HCEC 1CT (cell line): Measurements from ENCODE around the gene CCDC175.

Source experiments
- DNase-seq: peaks from one replicate; pipeline ENCODE4 v3.0.0-alpha.2; 2017

CCDC175 gene

DNA sequence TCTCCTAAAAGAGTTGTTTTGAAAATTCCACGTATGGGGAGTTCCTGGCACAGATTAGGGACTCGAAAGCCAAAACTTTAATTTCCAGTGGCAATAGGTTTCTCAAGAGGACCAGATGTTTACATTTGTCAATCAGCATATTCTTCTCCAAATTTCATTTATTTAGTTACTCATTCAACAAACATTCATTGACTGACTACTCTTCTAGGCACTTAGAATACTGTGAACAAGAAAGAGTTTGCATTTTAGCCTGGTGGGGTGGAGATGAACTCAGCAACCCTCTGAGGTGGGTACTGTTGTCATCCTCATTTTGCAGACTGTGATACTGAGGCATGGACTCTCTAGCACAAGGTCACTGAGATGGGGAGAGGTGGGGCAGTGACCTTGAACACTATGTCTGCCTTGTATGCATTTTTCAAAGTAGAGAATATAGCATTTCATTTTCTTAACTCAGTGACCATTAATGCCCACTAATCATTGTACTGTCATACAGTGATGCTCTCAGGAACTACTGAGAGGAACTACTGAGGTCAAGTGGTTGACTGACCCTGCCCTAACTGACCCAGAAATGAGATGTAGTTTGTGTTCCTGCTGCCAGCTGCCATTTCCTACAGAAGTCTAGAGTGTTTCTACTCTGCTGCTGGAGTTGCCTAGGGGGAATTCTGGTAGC is 94.6 kb downstream of the CCDC175 start:
- peak; percentile 82 for DNase-seq

- DNase-seq = no peak
Measured at GRCh38 chr14:59481407-59481806, 95.2 kb downstream of the CCDC175 start.

- DNase-seq = no peak
Measured at GRCh38 chr14:59480166-59480565, 96.4 kb downstream of the CCDC175 start.

DNA sequence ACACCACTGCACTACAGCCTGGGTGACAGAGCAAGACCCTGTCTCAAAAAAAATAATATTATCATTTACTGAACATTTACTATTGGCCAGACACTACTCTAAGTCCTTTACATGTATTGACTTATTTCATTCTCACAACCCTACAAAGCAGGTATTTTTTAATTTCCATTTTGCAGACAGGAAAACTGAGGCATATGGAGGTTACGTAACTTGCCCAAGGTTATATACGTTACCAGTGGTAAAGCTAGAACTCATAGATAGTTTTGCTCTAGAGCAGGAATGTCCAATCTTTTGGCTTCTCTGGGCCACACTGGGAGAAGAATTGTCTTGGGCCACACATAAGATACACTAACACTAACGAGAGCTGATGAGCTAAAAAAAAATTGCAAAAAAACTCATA is 98.1 kb downstream of the CCDC175 start:
- DNase-seq = no peak

- DNase-seq = no peak
Measured at GRCh38 chr14:59475709-59476108, 100.9 kb downstream of the CCDC175 start.

GRCh38 chr14:59474172-59474571 is 102.4 kb downstream of the CCDC175 start:
- peak; percentile 72 for DNase-seq

- DNase-seq = no peak
Measured at GRCh38 chr14:59465316-59466135, 111.1 kb downstream of the CCDC175 start, which contains the start of gene GPR135. TSS of gene GPR135 (minus strand) at chr14:59465380. CDS start at chr14:59465226, 154 bp downstream.

DNA sequence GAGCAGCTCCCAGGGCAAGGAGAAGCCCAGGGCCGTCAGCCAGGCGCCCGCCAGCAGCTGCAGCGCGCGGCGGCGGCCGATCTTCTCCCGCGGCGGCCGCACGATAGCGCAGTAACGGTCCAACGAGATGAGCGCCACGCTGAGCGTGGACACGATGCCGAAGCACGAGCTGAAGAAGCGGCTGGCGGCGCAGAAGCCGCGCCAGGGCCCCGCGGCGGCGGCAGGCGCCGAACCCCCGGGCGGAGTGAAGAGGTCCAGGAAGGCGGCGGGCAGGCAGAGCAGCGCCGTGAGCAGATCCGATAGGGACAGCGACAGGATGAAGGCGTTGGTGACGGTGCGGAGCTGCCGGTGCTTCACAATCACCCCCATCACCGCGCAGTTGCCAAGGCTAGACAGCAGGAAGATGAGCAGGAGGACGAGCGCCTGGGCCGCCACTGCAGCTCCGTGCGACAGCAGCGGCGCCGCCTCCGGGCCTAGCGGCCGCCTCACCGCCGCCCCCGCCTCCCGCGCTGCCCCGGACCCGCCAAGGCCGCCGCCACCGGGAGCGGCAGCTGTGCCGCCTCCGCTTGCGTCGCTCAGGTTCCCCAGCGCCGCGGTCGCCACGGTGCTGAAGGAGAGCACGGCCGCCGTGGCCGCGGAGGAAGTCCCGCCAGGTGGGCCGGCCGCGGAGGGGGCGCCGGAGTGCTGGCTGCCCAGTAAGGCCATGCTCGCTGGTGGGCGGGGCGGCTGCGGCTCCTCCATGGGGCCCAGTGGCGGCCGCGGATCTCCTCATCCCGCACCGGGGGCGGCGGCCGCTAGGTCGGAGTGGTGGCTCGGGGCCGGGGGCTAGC is 111.9 kb downstream of the CCDC175 start:
- DNase-seq = peak; percentile 34

GRCh38 chr14:59463787-59464485 is 112.7 kb downstream of the CCDC175 start:
- no peak for DNase-seq

DNA sequence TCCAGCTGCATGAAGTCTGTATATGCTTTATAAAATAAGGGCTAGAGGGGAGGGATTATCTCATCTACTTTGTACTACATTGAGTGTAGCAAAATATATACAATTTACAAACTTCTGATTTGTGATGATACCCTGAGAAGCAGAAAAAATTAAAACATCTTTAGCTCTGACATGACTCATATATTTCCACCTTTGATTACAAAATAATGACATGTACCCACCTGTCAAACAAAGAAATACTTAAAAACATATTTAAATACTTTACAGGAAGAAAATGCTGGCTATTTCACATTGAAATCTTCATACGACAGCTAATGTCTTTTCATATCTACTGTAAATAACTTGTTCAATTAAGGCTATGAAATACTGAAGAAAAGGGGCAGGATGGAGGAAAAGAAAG is 114.7 kb downstream of the CCDC175 start:
- no peak for DNase-seq

GRCh38 chr14:59460378-59460777 is 116.2 kb downstream of the CCDC175 start:
- DNase-seq = no peak

DNA sequence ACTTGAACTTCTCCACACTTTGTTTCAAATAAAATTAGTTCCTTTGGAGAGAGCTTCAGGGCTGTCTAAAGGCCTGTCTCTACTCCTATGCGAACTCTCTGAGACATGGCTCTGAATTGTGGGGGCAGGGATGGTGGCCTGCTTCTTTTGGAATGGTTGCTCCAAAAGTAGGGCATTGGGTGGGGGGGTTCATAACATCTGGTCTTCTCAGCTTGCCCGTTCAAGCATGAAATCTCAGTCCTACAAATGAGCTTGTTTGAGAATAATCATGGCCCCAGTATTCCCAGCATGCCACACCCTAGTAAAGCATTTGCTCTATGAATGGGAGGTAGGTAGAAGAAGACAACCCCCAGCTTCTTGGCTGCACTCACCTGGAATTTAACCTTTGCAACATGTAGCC is 118.1 kb downstream of the CCDC175 start:
- no peak for DNase-seq

DNA sequence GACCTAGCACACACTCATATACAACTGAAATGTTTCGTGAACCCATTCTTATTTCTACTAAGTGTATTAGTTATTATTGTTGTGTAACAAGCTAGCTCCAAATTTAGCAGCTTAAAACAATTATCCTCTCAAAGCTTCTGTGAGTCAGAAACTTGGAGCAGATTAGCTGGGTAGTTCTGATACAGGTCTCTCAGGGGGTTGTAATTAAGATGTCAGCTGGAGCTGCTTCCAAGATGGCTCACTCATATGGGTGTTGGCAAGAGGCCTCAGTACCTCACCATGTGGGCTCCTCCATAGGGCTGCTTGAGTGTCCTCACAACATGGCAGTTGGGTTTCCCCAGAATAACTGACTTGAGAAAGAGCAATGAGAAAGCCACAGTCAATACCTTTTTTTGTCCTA is 121.2 kb downstream of the CCDC175 start:
- DNase-seq = peak; percentile 19
